Stimulated activated CD4-positive, alpha-beta T cell treated with anti-CD3 and anti-CD28 coated beads, Interleukin-2, amount 100 ng/mL, for 48 hours (primary cell): ENCODE results near the gene ABCG4.
"Not testable (repeated sequence)": the region's sequence is repeated elsewhere in the genome, so short reads cannot be mapped to it uniquely, and the experiment has no call there.

ENCODE experiments used
- DNase-seq, 2 donors: peaks; one replicate each; pipeline ENCODE4 v3.0.0-alpha.2; 2020

ABCG4 gene

DNA sequence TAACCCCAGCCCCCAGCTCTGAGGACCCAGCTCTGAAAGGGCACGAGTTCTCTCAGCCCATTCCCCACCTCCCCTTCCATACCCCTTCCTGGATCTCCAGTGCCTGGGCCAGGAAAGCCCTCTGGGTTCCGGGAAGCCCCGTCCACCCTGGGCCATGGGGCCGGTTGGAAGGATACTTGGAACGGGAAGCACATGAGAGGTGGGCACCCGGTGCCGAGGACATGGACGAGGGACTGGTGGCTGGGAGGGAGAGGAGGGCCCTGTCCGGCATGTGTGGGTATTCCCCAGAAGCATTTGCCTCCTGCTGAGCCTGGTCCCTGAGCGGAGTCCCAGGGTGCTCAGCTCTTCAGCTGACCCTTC is 32.6 kb upstream of the ABCG4 start:
- DNase-seq: no peak

DNA sequence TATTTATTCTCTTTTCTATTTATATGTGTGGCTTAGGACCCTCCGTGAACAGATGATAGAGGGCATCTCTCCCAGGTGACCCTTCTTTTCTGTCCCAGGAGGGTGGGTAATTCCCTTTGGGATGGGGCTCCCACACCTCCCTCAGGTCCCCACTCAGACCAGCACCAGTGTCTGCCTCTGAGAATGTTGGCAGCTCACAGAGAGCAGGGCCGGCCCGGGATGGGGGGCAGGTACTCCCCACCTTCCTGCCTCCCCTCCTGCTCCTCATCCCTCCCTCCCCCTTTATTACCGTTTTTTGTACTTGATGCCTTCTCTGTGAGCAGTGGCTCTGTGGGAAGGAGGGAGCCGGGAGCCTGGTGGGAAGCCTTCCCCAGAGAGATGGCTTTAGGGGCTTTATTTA is 32.3 kb upstream of the ABCG4 start:
- no peak for DNase-seq

DNA sequence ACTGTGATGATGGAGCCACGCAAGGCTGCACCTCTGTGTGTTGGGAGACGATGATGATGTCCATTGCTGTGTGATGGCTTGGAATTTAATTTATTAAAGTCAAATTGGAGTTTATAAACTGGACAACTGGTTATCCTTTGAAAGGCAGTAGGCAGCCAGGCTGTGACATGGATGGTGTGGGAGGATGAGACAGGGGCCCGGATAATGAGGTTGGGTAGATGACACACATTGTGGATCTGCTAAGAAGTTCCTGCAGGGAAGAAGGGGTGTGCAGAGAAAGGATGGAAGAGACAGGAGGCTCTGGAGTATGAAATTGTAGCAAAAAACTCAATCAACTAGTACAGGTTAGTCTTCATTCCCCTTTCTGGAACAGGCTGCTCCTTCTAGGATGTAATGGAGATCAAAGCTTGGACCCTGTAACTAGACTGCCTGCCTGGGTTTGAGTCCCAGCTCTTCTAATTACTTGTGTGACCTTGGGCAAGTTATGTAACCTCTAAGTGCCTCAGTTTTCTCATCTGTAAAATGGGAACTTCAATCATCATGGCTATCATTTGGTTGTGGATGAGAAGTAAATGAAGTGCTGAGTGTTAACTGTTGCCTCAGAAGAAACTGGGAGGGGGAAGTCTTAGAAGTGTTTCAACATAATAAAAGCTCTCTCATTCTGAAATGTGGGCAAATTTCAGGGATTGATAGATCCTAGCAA is 31.7 kb upstream of the ABCG4 start:
- no peak for DNase-seq

DNA sequence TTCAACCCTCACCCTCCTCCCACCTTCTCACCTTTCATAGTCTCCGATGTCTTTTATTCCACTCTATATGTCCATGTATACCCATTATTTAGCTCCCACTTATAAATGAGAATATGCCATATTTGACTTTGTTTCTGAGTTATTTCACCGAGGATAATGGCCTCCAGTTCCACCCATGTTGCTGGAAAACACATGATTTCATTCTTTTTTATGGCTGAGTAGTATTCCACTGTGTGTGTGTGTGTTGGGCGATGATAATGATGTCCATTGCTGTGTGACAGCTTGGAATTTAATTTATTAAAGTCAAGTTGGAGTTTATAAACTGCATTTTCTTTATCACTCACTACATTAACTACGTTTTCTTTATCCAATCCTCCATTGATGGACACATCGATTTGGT is 30.6 kb upstream of the ABCG4 start:
- DNase-seq: no peak

DNA sequence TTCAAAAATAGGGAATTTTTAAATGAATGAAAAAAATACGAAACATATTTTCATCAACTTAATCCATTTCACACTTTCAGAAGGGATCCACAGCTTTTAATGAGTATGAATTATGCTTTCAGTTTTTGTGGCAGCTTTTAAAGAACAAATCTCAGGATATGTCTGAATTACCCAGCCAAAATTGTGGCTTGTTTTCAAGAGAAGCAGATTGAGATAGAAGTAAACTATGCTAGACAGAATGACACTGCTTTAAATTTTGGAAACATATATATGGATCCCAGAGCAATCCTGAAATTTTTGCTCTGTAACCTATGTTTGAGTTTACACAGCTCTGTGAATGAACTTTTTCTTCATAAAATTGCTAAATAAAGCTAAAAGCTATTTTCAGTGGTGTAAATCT is 29.9 kb upstream of the ABCG4 start:
- no peak for DNase-seq

DNA sequence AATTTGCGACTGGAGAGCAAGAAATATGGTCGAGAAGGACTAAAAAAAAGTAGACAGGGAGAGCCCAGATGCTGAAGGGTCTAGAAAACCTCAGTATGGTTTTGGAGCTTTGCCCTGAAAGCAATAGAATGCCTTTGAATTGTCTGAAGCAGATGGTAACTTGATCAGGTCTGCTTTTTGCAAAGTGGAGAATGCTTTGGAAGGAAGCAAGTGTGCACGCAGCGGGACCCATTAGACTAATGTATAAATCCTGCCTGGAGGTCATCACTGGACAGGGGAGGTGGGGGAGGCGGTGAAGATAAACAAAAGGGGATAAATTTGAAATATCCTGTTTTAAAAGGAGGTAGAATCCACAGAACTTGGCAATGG is 28.2 kb upstream of the ABCG4 start:
- no peak for DNase-seq

DNA sequence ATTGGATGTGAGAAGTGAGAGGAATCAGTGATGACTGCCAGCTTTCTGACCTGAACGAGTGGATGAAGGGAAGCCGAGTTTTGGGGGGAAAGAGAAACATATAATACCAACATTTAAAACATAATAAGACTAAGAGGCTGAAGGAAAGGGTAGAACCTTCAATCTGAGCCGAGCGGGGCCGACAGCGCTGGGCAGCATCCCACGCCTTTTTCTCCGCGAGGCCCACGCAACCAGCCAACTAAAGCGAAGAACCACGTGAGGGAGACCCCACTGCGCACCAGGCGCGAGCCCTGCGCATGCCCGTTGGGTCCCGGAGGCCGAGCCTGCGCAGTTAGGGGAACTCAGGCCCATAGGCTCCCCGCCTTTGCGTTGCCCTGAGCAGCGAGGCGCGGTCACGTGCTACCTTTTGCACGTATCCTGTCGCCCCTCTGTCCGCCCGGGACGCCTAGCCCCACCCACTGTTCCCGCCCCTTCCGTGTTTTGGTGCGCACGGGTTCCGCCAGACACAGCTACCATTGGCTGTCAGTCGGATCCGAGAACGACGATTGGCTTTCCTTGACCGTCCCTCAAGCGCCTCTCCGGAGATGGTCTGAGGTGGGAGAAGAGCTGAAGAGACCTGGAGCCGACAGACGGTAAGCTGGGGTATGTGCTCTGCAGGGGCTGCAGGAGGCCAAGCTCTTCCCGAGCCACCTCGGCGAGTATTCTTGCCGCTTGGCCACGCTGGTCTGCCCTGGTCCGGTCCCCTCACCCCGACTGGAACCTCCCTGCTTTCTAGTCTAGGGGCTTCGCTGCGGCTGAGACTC is 27.6 kb upstream of the ABCG4 start, which contains the start of gene HINFP:
TSS of gene HINFP (plus strand) at position 573 of the 803 bp plus-strand sequence. CDS start 5,365 bp downstream, outside the sequence.
- peak; percentile 99 to 100 for DNase-seq

DNA sequence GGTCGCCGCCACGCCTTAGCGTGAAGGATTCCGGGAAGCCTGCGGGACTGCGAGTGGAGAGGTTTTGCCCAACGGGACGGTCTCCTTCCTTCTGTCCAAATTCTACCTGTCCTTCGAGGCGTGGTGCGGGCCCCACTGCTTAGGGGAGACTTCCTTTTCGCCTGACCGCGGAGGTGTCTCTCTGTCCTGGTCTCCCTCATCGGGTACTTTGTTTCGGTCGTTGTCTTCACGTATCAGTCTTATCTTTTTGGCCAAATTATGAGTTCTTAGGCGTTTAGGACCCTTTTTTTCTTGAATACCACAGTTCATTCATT is 27.1 kb upstream of the ABCG4 start:
- no peak for DNase-seq

DNA sequence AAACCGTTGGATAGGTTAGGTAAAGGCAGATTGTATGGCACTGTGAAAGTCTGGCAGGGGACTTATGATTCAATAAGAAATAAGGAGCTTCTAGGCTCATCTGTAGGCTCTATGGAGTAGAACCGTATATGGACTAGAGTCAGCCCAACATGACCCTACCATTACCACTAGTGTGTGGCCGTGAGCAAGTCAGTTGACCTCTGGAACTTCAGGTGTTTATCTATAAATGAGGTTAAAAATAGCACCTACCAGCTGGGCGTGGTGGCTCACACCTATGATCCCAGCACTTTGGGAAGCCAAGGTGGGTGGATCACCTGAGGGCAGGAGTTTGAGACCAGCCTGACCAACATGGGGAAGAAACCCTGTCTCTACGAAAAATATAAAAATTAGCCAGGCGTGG is 23.0 kb upstream of the ABCG4 start:
- DNase-seq: no peak

DNA sequence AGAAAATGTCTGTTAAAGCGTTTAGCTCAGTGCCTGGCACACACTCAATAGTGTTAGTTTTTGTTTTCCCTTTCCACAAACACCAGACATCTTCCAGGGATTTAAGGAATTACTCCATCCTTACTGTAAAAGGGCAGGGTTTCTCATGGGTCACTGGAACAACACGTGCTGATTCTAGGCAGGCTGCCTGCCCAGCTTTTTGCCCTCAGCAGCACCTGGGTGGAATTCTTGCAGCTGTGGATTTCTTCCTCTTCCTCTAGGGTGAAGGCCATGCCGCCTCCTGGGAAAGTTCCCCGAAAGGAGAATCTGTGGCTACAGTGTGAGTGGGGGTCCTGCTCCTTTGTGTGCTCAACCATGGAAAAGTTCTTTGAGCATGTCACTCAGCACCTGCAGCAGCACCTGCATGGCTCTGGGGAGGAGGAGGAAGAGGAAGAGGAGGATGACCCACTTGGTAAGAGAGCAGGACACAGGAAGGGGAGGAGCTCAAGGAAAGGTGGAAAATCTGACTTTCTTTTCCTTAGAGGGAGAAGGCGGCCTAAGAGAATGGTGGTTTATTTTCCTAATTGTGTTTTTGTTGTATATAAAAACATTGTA is 22.1 kb upstream of the ABCG4 start:
- DNase-seq: no peak

DNA sequence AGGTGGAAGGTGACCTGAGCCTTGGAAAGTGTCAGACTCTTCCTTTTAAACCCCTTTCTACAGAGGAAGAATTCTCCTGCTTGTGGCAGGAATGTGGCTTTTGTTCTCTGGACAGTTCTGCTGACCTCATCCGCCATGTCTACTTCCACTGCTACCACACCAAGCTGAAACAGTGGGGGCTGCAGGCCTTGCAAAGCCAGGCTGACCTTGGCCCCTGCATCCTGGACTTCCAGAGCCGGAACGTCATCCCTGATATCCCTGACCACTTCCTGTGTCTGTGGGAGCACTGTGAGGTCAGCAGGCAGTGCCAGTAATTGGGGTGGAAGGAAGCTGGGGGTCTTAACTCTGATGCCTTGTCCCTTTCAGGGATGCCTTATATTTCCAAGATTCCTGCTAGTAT is 18.2 kb upstream of the ABCG4 start:
- no peak for DNase-seq

DNA sequence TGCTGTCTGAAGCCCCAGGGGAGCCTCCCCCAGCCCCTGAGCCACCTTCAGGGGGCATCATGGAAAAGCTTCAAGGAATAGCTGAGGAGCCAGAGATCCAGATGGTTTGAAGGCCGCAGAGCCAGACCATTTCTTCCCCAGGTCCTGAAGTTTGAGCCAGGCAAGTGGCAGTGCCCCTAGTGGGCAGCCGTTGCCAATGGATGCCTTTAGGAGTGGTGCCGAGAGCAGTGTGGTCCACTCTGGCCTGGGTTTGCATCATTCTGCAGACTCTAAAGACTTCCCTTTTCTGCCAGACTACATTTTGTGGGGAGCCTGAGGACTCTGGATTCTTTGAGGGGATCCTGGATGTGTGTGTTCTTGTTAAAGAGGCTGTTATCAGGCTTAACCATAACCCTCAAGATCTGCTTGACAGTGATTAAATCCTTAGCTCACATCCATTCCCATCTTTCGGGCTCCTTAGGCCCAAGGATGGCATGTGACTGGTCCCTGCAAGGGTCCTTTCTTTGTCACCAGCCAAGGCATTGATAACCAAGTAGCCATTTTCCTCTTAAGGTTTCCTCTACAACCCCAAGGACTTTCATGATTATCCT is 14.4 kb upstream of the ABCG4 start:
- no peak for DNase-seq

DNA sequence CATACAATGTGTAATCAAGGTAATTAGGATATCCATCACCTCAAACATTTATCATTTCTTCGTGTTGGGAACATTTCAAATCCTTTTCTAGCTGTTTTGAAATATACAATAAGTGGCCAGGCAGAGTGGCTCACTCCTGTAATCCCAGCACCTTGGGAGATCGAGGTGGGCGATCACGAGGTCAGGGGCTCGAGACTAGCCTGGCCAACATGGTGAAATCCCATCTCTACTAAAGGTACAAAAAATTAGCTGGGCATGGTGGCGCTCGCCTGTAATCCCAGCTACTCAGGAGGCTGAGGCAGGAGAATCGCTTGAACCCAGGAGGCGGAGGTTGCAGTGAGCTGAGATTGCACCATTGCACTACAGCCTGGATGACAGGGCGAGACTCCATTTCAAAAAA is 9.6 kb upstream of the ABCG4 start:
- not testable (repeated sequence) for DNase-seq

DNA sequence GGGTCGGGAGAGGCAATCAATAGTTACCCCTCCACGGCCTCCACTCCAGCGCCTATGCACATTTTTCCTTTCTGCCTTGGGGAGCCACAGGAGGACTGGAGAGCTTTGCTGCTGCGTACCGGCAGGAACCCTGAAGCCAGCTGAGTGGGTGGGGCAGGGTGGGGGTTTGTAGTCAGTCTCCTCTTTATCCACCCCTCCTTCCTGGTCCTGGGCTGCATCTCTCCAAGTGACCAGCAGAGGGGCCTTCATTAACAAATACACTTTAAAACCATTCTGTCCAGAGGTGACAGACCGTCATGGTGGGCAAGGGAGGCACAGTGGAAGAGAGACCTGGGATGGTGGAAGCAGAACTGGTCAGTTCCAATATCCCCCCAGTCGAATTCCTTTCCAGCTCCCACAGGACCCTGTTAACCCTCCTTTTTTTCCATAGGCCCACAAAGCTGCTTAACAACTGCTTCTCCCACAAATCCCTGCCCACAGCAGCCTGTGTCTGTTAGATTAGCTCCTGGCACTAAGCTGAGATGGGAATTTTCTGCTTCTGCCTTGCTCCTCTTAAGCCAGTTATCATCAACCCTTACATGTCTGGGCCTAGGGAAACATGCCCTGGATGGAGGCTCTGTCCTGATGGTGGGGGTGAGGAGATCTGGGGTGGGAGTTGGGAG is 3.9 kb upstream of the ABCG4 start:
- DNase-seq: no peak

DNA sequence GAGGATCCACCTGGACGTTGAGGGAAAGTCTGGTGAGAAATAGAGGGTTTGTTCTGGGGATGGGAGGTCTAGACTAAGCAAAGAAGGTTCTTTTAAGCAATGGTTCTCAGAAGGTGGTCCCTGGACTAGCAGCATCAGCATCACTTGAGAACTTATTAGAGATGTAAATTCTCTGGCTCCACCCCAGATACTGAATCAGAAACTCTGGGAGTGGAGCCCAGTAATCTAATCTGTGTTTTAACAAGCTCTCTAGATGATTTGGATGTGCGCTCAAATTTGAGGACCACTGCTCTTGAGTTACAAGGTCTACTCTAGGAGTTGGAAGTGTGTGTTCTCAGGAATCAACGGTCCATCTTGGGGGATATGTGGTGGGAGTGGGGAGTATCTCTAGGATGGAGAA is 3.3 kb upstream of the ABCG4 start:
- no peak for DNase-seq

DNA sequence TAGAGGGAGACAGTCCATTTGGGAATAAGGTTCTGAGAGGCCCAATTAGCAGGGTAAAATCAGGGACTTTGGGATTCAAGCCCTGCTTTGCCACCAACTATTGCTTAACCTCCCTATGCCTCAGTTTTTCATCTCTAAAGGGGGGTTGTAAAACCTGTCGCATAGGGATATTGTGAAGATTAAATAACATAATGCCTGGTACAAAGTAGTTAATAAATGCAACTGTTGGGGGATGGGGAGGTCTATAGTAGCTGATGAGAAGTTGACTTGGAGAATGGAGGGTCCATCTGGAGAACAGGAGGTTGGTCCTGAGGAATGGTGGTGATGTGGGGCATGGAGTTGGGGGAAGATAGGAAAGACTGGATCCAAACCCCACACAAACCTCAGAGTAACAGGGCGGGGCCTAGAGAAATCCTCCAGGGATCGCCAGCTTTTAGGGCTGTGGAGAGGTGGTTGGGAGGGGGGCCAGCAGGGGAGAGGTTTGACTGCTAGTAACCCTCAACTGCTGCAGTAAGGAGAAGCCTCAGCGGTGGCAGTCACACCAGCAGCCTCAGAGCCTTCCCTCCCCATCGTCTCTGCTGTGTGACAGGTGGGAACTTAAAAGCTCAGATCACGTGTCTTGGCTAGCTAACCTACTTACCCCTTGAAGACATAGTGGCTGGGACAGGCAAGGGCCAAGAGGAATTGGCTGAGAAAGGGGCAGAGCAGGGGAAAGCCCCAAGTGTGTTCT is 1.1 kb upstream of the ABCG4 start:
- DNase-seq: no peak

DNA sequence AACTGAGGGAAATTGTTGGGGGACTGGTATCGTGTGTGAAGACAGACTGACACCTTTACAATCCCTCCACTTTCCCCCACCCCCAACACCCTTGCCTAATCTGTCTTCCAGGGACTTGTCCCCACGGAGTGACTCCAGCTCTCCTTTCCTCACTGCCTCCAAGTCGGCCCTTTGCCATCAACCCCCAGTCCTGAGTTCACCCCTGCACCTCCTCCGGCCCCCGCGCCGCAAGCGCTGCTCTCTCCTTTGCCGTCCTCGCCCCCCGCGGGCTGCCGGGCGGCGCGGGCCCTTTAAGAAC is 183 bp upstream of the ABCG4 start:
- no peak for DNase-seq

DNA sequence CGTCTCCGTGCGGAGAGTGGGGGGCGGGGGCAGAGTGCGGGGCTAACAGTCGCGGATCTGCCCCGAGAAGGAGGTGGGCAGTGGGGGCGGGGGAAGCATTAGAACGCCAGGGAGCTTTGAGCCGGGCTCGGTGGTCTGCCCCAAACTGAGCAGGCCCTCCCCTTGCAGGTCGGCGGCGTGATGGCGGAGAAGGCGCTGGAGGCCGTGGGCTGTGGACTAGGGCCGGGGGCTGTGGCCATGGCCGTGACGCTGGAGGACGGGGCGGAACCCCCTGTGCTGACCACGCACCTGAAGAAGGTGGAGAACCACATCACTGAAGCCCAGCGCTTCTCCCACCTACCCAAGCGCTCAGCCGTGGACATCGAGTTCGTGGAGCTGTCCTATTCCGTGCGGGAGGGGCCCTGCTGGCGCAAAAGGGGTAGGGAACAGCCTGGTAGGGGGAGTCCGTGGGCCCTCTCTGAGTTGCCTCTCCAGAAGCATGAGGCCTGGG is 979 bp downstream of the ABCG4 start:
- no peak for DNase-seq

DNA sequence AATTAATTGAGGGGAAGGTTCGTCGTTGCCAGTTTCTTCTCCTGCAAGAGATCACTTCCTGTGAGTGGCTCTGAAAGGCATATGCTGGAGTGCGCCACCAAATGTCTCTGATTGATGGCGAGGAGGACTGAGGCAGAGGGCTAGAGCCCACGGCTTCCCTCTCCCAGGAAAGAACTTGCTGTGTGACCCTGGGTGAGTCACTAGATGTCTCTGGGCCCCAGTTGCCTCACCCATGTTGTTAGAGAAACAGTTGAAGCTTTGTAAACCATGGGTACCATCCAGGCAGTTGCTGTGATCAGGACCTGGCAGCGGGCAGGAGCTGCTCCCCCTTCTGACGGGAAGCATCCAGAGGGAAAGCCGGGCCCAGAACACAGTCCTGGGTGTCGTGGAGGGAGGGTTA is 3.2 kb downstream of the ABCG4 start:
- DNase-seq: no peak

DNA sequence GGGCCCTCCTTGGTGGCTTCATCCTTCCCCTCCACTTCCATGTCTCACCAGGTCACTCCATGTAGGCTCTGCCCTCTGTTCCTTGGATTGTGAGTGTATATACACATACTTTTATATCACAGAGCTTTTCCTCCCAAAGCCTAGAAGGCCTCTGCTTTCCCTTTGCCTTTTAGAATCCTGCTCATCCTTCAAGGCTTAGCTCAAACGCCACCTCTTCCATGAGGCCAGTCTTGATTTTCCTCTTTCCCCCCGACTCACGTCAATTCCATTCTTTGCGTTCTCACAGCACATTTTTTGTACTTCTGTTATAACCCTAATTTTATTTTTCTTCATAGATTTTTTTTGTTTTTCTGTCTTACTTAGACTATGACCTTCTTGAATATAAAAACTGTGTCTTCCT is 3.8 kb downstream of the ABCG4 start:
- DNase-seq: no peak

DNA sequence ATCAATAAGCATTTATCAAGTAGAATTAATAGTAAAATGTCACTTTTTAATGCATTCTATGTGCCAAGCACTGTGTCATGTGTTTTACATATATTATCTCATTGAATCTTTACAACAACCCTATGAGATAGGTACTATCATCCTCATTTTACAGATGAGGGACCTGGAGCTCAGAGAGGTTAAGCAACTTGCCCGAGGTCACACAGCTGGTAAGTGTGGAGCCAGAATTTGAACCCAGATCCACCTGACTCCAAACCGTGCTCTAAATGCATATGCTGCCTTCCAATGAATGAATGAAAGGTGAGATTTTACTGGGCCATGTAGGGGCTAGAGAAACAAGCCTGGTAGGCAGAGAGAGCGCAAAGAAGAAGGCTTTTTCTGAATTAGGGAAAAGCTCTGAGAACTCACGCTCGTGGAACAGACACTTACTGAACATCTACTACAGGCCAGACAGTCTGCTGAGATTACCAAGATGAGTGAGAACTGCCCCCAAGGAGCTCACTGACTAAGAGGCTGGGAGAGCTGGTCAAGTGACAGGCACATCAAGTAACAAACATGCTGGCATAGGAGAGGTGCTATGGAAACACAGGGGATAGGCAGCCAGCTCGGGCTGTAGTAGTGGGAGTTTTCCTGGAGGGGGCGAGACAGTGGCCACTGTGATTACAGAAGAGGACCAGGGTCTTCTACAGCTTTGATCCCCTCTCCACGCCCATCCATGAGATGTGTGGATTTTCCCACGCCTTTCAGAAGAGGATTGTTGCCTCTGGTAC is 4.4 kb downstream of the ABCG4 start:
- no peak for DNase-seq

DNA sequence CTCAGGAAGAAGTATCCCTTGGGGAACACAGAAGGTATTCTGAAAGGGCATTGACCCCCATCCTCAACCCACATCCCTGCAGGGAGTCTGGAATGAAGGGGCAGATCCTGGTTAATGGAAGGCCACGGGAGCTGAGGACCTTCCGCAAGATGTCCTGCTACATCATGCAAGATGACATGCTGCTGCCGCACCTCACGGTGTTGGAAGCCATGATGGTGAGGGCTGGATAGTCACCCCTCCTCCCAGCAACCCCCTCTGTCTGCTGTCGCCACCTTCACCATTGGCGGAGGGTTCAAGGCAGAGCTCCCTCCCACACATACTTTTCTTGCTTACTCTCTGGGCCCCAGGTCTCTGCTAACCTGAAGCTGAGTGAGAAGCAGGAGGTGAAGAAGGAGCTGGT is 5.3 kb downstream of the ABCG4 start:
- DNase-seq: no peak
